ENCODE results near the gene ATXN3L.
"Not testable (repeated sequence)": the region's sequence is repeated elsewhere in the genome, so short reads cannot be mapped to it uniquely, and the experiment has no call there.

The ATXN3L gene

DNA sequence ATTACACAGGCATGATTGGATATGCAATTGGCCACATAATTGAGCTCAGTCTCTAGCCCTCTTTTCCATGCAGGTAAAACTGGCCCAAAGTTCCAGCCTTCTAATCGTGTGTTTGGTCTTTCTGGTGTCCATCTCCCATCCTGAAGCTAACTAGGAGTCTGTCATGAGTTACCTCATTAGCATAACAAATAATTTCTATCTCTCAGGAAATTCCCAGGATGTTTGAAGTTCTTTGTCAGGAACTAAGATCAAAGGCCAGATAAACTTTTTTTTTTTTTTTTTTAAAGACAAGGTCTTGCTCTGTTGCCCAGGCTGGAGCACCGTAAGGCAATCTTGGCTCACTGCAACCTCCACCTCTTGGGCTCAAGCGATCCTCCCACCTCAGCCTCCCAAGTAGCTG lies 15.8 kb downstream of the ATXN3L start:
- no peak for DNase-seq

GRCh38 chrX:13303248-13303647 lies 16.6 kb downstream of the ATXN3L start:
- not testable (repeated sequence) for DNase-seq

DNA sequence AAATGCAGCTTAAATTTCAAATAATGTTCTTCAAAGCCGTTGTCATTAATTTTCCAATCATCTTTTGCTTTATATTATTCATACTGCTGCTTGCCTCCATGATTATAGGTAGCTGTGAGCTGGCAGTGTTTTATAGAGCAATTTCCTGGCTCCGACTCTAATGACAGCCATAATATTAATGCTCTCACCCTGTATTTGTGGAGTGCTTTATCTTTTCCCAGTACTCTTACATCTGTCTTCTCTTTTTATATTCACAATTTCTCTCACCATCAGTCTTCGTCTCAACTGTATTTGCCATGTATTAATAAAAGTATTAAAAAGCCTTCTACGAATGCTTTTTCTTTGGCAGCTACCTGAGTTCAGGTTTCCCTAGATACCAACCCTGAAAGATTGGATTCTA lies 21.0 kb downstream of the ATXN3L start:
- no peak for DNase-seq

DNA sequence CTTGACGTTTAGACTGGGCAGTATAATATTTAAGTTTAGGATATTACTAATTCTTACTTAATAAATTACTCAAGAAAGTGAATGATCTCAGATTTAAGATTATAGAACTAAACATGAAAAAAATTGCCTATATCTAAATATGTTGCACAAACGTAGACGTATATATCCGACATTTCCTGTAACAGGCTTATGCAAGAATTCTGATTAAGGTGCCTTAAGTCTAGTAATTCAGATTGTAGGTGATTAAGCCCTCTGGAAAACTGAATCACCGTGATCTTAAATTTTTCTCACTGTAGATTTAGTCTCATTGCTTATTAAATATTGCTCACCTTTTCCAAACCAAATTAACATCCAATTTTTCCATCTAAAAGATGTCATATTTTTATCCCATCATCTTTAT lies 24.0 kb downstream of the ATXN3L start:
- DNase-seq, result no peak

GRCh38 chrX:13293700-13294099 lies 26.2 kb downstream of the ATXN3L start:
- no peak for DNase-seq

- no peak for DNase-seq
Measured at GRCh38 chrX:13290891-13291614, 28.8 kb downstream of the ATXN3L start.

GRCh38 chrX:13288671-13289070 lies 31.2 kb downstream of the ATXN3L start:
- no peak for DNase-seq

DNA sequence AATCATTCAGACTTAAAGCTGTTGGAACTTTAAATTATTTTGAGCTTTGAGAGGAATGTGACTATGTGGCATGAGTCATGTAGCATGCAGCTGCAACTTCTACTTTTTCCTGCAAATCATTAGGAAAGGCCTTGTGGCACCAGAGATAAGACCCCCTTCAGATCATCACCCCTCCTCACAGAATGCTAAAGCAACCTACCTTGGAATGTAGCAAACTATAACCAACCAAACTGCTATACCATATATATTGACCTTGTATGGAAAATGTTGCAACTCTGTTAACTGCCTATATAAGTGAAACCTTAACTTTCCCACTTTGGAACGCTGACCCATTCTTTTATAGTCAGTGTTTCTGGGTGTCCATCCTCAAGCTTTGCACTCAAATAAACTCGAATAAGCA lies 32.0 kb downstream of the ATXN3L start:
- DNase-seq, result no peak

DNA sequence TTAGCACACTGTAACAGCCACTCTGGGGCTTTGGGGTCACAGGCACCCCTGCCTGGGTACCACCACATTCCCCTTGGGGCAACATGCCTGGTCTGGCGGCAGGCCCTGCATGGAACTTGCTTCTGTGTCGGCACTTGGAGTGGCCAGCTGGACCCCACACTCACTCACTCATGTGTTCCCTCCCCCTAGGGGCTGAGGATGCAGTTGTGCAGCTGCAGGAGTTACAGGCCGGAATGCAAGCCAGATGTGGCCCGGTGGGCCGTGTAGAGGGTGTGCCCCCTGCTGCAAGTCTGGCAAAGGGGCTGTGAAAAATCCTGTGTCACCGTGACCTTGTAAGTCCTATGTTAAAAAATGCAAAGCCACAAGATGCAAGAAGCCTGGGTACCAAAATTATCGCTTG lies 34.2 kb downstream of the ATXN3L start:
- DNase-seq, result no peak

DNA sequence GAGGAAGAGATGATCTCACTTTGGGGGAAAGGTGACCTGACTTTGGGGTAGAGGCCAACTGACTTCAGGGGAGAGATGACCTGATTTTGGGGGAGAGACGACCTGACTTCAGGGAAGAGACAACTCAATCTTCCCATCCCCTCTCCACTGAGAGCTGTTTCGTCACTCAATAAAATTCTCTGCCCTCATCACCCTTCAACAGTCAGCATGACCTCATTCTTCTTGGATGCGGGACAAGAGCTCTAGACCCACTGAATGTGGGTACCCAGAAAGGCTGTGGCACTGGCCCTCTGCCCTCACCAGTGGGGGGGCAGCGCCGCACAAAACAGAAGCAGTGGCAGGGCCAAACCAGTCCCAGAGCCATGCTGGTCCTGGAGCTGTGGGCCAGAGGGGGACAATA lies 34.6 kb downstream of the ATXN3L start:
- no peak for DNase-seq

GRCh38 chrX:13284570-13284969 lies 35.3 kb downstream of the ATXN3L start:
- no peak for DNase-seq

- no peak for DNase-seq
Measured at GRCh38 chrX:13283950-13284546, 35.8 kb downstream of the ATXN3L start.

DNA sequence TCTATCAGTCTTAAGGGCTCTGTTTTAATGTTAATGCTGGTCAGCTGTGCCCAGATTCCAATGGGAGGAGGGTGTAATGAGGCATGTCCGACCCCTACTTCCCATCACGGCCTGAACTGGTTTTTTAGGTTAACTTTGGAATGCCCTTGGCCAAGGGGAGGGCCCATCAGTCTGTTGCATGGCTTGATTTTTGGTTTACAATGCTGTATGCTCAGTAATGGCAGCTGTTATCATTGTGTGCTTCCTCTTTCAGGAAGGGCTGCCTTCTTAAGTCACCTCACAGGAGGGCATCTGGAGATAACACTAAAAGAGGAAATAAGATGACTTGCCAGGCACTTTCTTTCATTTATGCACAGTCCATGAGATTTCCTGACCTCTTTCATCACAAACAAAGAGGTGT lies 36.3 kb downstream of the ATXN3L start:
- no peak for DNase-seq

GRCh38 chrX:13281289-13281688 lies 38.6 kb downstream of the ATXN3L start:
- no peak for DNase-seq

GRCh38 chrX:13279279-13280018 lies 40.4 kb downstream of the ATXN3L start:
- DNase-seq, result no peak

- no peak for DNase-seq
Measured at GRCh38 chrX:13277539-13277938, 42.3 kb downstream of the ATXN3L start.

- DNase-seq, result no peak
Measured at GRCh38 chrX:13276991-13277390, 42.9 kb downstream of the ATXN3L start.

DNA sequence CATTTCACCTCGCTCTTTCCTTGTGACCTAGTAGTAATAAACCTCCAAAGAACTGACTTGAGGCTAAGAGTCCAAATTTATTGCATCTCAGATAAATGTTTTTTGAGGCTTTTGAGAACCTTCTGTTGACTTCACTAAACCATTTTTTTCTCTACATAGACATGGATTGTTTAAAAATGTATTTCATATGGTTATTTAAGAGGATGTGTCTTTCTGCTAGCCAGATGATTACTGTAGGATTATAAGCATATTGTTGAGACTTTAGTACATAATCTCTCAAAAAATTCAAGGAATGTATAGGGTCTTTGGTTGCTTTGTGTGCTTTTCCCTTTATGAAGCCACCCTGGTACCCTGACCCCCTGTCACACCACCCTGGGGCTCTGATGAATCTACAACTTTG lies 44.8 kb downstream of the ATXN3L start:
- DNase-seq, result no peak

- DNase-seq, result no peak
Measured at GRCh38 chrX:13272426-13272825, 47.4 kb downstream of the ATXN3L start.

GRCh38 chrX:13271511-13271910 lies 48.3 kb downstream of the ATXN3L start:
- DNase-seq, result no peak

DNA sequence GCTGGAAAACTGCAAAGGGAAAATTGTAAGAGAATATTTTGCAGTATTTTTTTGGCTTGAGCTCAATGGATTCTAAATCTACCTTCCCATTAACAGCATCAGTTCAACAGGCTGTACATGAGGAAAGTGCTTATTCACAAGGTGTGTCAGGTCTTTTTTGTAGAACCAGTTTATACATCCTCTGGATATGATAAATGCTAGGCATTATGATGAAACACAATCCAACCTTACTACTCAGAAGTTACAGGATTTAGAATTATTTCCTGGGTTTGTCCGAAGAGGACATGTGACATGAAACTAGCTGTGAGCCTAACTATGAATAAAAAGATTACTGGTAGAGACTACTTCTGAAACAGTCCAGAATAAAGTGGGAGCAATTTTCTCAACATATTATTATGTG lies 49.5 kb downstream of the ATXN3L start:
- DNase-seq, result no peak

- no peak for DNase-seq
Measured at GRCh38 chrX:13268874-13269273, 51.0 kb downstream of the ATXN3L start.
